HepG2 (cell line): ENCODE results near the gene LRRC45. TPM values are rescaled to one million over a fixed set of nuclear protein-coding genes. Genes with fewer than 3 reads are reported as not detected.
A peak's percentile ranks its signal among the peaks of the same experiment; 100 is the strongest.

ENCODE experiments used
- ATF4 ChIP-seq, 2 experiments: fragments of 450-650 bp in 1 of 2; sonication (generic) in 1 of 2; formaldehyde crosslinking; IDR thresholded peaks; 2 replicates each; pipeline versions ENCODE4 v1.5.0 to v1.8.0; 2020 to 2022; ENCODE audit warnings: mild to moderate bottlenecking in 1 of 2, missing genetic modification reagents in 1 of 2
- BRD4 ChIP-seq: sonication (generic); formaldehyde crosslinking; IDR thresholded peaks from 2 replicates; pipeline ENCODE4 v1.4.0; 2020; ENCODE audit warnings: missing genetic modification reagents
- CSRNP2 ChIP-seq: sonication (generic); formaldehyde crosslinking; conservative IDR thresholded peaks from 2 replicates; pipeline ENCODE4 v1.8.0; 2022; ENCODE audit warnings: low read depth, missing genetic modification reagents
- DNMT1 ChIP-seq: sonication (generic); formaldehyde crosslinking; IDR thresholded peaks from 2 replicates; pipeline ENCODE4 v1.5.1; 2020; ENCODE audit warnings: mild to moderate bottlenecking, missing genetic modification reagents
- EHMT2 ChIP-seq: fragments of 200-600 bp; sonication (generic); IDR thresholded peaks from 2 replicates; pipeline ENCODE4 v1.7.0; 2017; ENCODE audit warnings: antibody characterized with exemption, low read depth, low read length, borderline replicate concordance
- MED8 ChIP-seq: sonication (generic); formaldehyde crosslinking; IDR thresholded peaks from 2 replicates; pipeline ENCODE4 v1.8.1; 2023; ENCODE audit warnings: mild to moderate bottlenecking, missing genetic modification reagents; ENCODE audit not compliant: insufficient replicate concordance
- ONECUT2 ChIP-seq: sonication (generic); formaldehyde crosslinking; IDR thresholded peaks from 2 replicates; pipeline ENCODE4 v1.4.0; 2020; ENCODE audit warnings: missing genetic modification reagents
- RERE ChIP-seq: IDR thresholded peaks from 2 replicates; pipeline ENCODE4 v1.6.1; 2016; ENCODE audit warnings: low read depth, missing genetic modification reagents, missing compliant biosample characterization
- SCMH1 ChIP-seq: sonication (generic); formaldehyde crosslinking; IDR thresholded peaks from 2 replicates; pipeline ENCODE4 v1.9.0; 2021; ENCODE audit warnings: missing genetic modification reagents, mild to moderate bottlenecking, borderline replicate concordance
- TBL1XR1 ChIP-seq: fragments of 150-350 bp; IDR thresholded peaks from 2 replicates; pipeline ENCODE4 v1.6.1; 2014; ENCODE audit warnings: borderline replicate concordance, low read length; ENCODE audit not compliant: partially characterized antibody
- ZNF232 ChIP-seq: sonication (generic); formaldehyde crosslinking; IDR thresholded peaks from 2 replicates; pipeline ENCODE4 v1.4.0; 2020; ENCODE audit warnings: missing genetic modification reagents, borderline replicate concordance
- ZNF501 ChIP-seq: sonication (generic); formaldehyde crosslinking; IDR thresholded peaks from 2 replicates; pipeline ENCODE4 v1.5.1; 2020; ENCODE audit warnings: mild to moderate bottlenecking, moderate library complexity, missing genetic modification reagents
- ZNF83 ChIP-seq: sonication (generic); formaldehyde crosslinking; IDR thresholded peaks from 2 replicates; pipeline ENCODE4 v1.4.0; 2020; ENCODE audit warnings: missing genetic modification reagents, mild to moderate bottlenecking, borderline replicate concordance
- polyA plus RNA-seq, 8 experiments: library from polyadenylated mRNA; depleted of rRNA in 3 of 8; stranded (reverse) in 7 of 8; unstranded in 1 of 8; fragments of >200 nt; fragmentation: Illumina TruSeq in 4 of 8; extraction: Trizol in 4 of 8; gene quantifications; 2 replicates each; pipeline versions ENCODE4 v1.2.1 to v1.2.3, GENCODE V29; 2011 to 2016; ENCODE audit warnings: low read depth in 4 of 8, missing spikeins in 1 of 8, mixed read lengths in 1 of 8; ENCODE audit not compliant: insufficient read depth in 1 of 8
- total RNA-seq, 5 experiments: library from RNA; depleted of rRNA; stranded (reverse); fragments of >200 nt; fragmentation: Illumina TruSeq; extraction: Trizol; gene quantifications; 2 replicates each; pipeline ENCODE4 v1.2.3, GENCODE V29; 2016; ENCODE audit warnings: low read depth in 1 of 5

The LRRC45 gene
- total and polyA plus RNA-seq, 2 of the 13 experiments (the other 11 are each of a cell fraction or from before 2014, with no cell fraction given), result 11.6 to 48.1 TPM

GRCh38 chr17:82019690-82020571, 3.2 kb upstream of the LRRC45 start (continued):
- no peak for TF ChIP-seq RERE
- TF ChIP-seq MED8 (CRISPR knock-in tag), result no peak
- TF ChIP-seq ATF4 (CRISPR knock-in tag; IDR thresholded peaks at IDR 0.05), result no peak
- TF ChIP-seq BRD4 (CRISPR knock-in tag), result no peak; the same call in 1 of the 2 replicates
- TF ChIP-seq TBL1XR1, result no peak
- peak; percentile 19; the same call in 1 of the 2 replicates for TF ChIP-seq ZNF83
- no peak for TF ChIP-seq EHMT2
- no peak for TF ChIP-seq SCMH1 (CRISPR knock-in tag)
- TF ChIP-seq DNMT1 (CRISPR knock-in tag), result no peak; the same call in 1 of the 2 replicates
- TF ChIP-seq ZNF501, result no peak
- TF ChIP-seq ZNF232, result no peak
- no peak for TF ChIP-seq CSRNP2 (CRISPR knock-in tag)
- no peak for TF ChIP-seq ONECUT2 (CRISPR knock-in tag)
